ENCODE results near the gene TMC8.

TMC8 gene

DNA sequence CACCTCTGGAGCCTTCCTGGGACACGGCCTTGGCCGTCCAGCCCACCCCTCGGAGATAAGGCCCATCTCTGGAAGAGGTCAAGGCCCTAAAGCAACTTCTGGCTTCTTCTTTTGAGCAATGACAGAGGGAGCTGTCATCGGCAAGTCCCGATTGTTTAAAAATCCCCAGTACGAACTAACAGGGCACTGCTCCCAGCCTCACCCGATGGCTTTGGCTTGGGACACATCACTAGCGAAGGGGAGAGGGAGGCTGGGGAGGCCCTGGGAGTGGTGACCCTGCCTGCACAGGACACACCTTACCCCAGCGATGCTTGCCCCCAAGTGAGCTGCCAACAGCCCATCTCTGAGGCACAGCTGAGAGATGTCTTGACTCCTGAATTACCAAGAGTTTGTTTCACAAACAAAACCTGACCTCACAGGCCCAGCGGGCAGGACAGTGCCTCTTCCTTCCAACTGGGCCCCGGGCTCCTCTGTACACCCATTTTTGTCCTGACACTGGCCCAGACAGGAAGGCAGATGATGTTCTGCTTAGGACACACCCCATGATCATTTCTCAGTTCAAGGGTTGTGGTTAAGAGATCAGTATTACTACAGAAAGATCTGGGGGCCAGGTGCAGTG is 42.6 kb downstream of the TMC8 start:
- peak overlapping the region; percentile 55 for H3K27ac ChIP-seq
- no peak for DNase-seq (ENCODE audit: low read depth, low spot score)

DNA sequence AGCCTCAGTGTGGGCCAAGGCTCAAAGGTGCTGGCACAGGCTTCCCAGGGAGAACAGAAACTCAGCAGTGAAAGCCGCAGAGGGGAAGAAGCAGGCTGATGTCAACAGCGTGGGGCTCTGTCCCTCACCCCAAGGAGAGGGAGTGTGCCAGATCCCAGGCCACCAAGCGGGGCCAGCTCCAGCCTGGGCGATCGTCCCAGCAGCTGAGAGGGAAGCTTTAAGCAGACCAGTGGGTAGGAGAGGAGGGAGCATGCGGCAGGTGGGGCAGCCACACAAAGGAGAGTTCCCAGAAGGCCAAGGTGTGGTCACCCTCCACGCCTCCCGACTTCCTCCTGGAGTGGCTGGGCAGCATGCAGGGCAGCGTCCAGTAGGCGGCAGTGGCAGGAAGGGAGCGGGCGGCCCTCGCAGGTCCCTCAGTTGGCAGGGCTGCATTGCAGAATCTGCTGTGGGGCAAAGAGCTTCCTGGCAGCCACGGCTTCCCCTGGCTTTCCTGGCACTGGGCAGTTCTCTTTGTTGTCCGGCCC is 43.8 kb downstream of the TMC8 start:
- H3K27ac ChIP-seq: peak overlapping the region; percentile 55
- no peak for DNase-seq (ENCODE audit: low read depth, low spot score)

DNA sequence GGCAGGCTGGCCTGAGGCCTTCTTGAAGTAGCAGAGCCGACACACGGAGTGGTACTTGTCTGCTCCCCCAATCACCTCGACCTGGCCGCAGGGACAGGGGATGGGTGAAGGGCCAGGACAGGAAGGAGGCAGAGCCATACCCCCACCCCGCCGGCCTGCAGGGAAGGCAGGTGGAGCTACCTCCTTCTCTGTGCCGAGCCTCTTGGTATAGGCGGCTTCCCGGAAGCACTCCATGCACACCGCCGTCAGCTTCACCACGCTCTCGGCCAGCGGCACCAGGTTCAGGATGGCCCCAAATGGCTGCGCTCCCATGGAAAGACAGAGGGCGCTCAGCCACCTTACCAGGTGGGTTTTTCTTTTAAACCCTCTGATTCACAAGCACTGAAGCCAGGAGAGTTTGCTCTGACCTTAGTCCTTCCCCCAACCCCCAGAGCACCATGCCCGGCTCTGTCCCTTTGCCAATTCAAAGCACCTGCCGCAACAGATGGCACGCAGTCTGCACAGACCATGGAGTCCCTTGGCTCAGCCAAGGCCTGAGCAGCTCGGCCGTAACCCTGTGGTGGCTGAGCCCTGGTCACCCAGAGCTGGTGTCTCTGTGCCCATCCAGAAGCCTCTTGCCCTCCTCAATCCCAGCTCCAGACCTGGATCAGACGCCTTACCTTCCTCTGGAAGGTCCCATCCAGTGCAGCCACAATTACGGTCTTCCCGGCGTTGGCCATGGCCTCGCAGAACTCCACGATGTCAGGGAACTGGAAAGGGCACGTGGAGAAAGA is 44.5 kb downstream of the TMC8 start:
- DNase-seq (ENCODE audit: low read depth, low spot score): no peak
- peak overlapping the region; percentile 55 for H3K27ac ChIP-seq

DNA sequence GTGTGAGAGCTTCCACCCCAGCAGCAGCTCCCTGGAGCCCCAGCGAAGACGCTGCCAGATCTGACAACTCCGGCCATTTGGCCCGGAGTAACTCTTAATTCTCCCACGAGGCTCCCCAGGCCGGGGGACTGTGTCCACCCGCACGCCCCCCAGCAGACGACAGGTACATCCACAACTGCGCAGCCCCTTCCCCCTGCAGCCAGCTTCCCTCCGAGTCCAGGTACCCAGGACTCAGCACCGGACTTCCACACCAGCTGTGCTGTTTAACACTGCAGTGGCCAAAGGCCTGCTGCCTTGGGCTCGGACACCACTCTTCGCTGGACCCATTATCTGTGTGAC is 45.0 kb downstream of the TMC8 start:
- H3K27ac ChIP-seq: no peak overlapping the region
- no peak for DNase-seq (ENCODE audit: low read depth, low spot score)

DNA sequence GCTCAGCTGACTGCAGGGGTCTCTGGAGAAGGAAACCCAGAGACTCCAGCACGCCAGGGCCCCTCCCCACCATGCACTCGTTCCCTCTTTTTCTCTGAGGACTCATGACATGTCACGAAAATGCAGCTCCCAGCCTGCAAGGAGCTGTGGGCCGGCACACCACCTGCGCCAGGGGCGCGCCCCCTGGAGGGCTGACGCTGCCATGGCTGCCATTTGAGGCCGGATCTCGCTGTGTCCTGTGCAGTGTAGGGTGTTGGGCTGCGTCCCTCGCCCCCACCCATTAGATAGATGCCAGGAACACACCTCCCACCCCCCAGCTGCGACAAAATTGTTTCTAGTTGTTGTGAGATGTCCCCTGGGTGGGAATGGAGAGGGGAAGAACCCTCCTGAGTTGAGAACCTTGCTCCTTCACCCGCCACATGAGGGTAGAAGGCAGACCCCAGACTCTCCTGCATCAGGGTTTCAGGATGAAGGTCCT is 46.0 kb downstream of the TMC8 start:
- H3K27ac ChIP-seq: no peak overlapping the region
- no peak for DNase-seq (ENCODE audit: low read depth, low spot score)

DNA sequence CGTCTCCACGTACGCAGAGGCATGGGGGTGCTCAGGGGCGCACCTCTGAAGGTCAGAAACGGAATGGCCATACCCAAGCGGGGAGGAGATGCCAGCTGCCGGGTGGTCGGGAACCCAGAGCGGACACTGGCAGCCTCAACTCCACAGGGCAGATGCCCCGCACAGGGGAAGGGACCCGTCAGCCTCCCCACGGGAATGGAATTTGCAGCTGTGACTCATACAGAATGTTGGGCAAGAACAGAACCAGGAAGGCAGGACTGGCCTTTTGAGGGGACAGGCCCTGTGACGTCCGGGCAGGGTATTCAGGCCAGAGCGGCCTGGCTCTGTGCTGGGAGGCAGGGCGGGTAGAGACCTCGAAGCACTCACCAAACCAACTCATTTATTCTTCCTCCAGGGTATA is 48.8 kb downstream of the TMC8 start:
- DNase-seq (ENCODE audit: low read depth, low spot score): no peak
- no peak overlapping the region for H3K27ac ChIP-seq

DNA sequence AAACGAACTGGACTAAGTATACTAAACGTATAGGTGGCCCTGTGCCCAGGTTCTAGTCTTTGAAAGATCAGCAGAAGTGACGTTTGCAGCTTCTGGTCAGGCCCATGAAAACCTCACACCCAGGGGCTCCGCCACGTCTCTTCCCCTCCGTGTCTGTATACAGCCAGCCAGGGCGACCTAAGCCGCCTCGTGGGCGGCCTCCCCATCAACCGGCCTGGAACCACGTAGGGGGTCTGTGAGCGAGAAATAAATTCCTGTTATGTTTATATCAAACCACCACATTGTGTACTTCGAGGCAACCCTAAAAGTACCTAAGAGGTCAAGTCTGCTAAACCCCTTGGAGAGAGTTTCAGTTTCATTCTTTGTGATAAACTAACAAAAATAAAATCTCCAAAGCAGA is 49.5 kb downstream of the TMC8 start:
- H3K27ac ChIP-seq: no peak overlapping the region

DNA sequence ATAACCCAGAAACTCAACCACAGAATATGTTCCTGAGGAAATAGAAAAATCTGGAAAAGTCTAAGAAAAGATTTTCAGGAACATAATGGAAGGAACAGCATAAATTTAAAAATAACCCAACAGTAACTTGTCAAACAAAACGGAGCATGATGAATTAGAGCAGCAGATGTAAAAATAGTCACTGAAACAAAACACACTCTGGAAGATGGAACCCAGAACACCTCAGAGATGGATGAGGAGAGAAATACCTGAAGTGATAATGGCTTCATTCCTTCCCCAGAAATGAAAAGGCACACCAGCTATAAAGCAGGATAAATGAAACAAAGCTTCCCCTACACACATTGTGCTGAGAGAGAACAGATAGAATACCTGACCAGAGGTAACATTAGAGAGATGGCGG is 49.9 kb downstream of the TMC8 start:
- no peak for DNase-seq (ENCODE audit: low read depth, low spot score)
- no peak overlapping the region for H3K27ac ChIP-seq

More for the DNA sequence above, 49.5 kb downstream of the TMC8 start:
- DNase-seq (ENCODE audit: low read depth, low spot score): no peak

DNA sequence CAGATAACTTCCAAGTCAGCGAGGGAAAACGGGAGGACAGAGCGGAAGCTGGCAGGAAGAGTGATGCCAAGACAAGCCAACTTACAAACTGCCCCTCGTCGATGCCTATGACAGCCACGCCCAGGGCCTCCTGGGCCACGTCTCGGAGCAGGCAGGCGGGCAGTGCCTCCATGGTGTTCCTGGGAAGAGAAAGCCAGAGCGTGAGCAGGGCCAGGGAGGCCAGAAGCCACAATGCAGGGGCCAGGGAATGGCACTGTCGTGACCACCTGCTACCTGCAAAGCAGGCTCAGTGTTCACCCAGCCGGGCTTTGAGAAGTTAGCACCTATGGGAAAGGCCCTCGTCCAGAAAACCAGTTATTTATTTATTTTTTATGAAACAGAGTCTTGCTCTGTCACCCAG is 51.9 kb downstream of the TMC8 start:
- no peak for DNase-seq (ENCODE audit: low read depth, low spot score)
- no peak overlapping the region for H3K27ac ChIP-seq

DNA sequence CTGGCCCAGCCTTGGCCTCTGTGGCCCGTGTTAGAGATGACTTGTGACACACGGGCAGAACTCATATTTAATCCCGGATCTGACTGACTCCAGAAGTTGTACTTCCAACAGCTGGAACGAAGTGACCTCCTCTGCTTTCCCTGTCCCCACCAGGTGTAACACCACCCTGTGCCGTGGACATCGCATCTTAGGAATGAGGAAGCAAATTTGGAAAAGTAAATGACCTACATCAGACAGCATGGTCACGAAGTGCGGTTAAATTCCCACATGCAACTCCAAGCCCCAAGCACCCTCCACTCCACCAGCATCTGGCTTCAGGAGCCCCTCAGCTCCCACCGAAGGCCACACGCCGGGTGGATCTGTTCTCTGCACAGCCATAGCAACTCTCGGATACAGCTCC is 53.3 kb downstream of the TMC8 start:
- no peak overlapping the region for H3K27ac ChIP-seq
- no peak for DNase-seq (ENCODE audit: low read depth, low spot score)

DNA sequence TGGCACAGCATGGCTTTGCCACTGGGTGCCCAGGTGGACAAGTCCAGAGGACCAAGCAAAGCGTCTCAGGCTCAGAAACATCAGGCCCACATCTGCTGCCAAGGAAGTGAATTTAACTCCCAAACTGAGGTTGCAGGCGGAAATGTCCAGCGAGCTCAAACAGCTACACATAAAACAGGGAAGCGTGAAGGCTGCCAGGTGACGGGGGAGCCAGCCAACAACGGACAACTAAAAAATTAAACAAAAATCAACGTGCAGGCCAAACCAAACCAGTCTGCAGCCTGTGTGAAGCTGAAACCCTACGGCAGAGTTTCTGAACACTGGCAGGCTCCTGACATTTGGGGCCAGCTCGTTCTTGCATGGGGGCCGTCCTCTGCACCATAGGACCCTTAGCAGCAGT is 53.8 kb downstream of the TMC8 start:
- no peak for DNase-seq (ENCODE audit: low read depth, low spot score)
- H3K27ac ChIP-seq: no peak overlapping the region

DNA sequence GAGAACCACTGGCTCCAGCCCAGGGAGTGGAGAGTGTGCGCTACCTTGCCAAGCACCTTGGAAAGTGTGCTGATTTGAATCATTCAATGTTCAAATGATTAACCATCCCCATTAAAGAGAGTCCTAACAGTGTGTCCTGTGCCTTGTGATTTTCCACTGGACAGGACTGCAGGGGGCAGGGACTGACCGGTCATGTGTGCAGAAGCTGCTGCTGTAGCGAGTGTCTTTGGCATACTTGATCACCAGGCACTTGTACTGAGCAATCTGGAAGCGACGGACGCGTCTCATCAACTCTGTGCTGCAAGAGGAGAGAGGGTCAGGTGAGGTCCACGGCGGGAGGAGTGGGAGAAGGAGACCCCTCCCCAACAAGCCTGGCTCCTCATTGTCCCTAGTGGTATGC is 54.3 kb downstream of the TMC8 start:
- no peak overlapping the region for H3K27ac ChIP-seq
- DNase-seq (ENCODE audit: low read depth, low spot score): no peak

DNA sequence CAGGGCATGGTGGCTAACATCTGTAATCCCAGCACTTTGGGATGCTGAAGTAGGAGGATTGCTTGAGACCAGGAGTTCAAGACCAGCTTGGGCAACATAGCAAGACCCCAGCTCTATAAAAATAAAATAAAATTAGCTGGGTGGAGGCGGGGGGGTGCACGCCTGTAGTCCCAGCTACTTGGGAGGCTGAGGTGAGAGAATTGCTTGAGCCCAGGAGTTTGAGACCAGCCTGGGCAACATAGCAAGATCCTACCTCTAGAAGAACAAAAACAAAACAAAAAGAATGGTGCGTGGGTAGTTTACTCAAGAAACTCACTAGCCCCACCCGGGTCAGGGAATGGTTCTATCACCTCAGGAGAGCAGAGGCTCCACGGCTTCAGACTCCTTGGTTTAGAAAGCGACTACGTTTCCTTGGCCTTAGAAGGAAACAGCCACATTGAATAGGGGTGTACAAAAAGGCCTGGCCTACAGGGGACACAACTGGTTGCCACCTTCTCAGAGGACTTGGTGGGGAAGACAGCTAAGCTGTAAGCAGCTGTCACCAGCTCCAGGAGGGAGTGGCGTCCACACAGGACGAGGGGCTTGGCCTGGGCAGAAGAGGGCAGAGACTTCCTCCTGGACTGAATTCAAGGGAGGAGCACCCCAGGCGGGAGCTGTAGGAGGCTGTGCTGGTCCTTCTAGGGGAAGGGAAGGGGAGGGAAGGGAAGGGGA is 55.6 kb downstream of the TMC8 start:
- no peak for DNase-seq (ENCODE audit: low read depth, low spot score)
- H3K27ac ChIP-seq: no peak overlapping the region

DNA sequence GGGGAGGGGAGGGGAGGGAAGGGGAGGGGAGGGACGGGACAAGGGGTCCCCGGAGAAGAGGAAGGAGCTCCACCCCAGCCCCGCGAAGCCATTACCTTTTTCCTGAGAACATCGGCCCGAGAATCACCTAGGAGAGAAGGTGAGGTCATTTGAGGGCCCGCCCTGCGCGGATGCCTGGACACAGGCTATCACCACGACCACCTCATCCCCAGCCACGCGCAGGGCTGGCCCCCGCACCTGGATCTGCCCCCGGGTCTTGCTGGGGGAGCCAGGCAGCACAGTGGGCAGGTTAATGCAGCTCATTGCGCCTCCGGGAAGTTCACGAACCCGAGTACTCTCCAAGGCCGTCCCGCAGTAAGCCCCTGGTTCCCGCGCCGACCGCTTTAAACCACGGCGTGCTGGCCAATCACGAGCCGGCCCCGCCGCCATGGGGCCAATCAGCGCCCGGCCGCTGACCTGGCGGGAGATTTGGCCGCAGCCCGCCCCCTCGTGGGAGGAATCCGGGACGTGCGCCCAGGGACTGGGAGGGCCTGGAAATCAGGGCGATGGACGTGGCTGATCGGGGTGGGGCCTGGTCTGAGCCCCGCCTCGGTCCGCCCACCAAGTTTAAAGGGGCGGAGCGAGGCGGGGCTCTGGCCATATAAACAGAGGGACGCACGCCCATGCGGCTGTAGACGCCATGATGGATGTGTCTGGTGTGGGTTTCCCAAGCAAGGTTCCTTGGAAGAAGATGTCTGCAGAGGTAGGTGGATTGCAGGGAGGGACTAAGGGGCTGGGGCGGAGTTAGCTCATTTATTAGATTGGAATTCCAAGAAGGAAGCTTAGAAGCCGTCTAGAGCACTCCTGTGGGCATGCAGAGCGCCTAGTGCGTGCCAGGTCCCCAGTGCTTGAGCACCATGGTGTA is 56.4 kb downstream of the TMC8 start, which contains the start of the genes AFMID and TK1:
TSS of gene AFMID (plus strand) at position 671 of the 904 bp plus-strand sequence. CDS start at position 680, 9 bp downstream.
TSS of gene TK1 (minus strand) at position 361 of the 904 bp plus-strand sequence. CDS start at position 303, 58 bp downstream.
- DNase-seq (ENCODE audit: low read depth, low spot score): peak; percentile 84
- H3K27ac ChIP-seq: peak within 1 kb of the TSS; percentile 12
